ENCODE results near the gene CNTN1. TPM values are rescaled to one million over a fixed set of nuclear protein-coding genes. Genes with fewer than 3 reads are reported as not detected.

The CNTN1 gene
- total RNA-seq, 2 experiments from 2014 or later = not detected

- intact Hi-C loops (cut with DNase I, micrococcal nuclease) = no loop called here
- H3K4me1 ChIP-seq (ENCODE audit: insufficient read depth, low read length) = no peaks in the 10 kb centered on the region
- Mint-ChIP-seq H3K4me3 (no peak overlapping the region), H3K9me3 (no peaks in the 10 kb centered on the region), H3K36me3 (ENCODE audit: low read depth) (no peaks in the 10 kb centered on the region), H3K27ac (no peak overlapping the region), H3K27me3 (no peaks in the 10 kb centered on the region), H3K4me1 (ENCODE audit: low read depth) (no peaks in the 10 kb centered on the region)
- H3K9me3 ChIP-seq (ENCODE audit: control insufficient read depth in 1 of 2, insufficient read depth in 1 of 2, low read length in 2 of 2) = peaks cover 0 to 2% of the 10 kb centered on the region in 2 experiments
- H3K4me3 ChIP-seq (ENCODE audit: low read length) = no peak overlapping the region
- H3K36me3 ChIP-seq (ENCODE audit: insufficient read depth, low read length) = no peaks in the 10 kb centered on the region
- ChIA-PET CTCF (no interaction called here), POLR2A (no interaction called here)
- ATAC-seq (ENCODE audit: poor library complexity) (no peak), DNase-seq (no peak)
- no peak overlapping the region for H3K27ac ChIP-seq (ENCODE audit: low read depth in 1 of 2, low read length in 2 of 2)
- no peaks in the 10 kb centered on the region for H3K27me3 ChIP-seq (ENCODE audit: control insufficient read depth in 1 of 2, insufficient read depth in 2 of 2, low read length in 2 of 2)
- no peak for TF ChIP-seq CTCF (IDR thresholded peaks at IDR 0.05)
These were observed 135.7 kb downstream of the CNTN1 start for GRCh38 chr12:40827683-40828592.

- Histone ChIP-seq H3K27me3 (ENCODE audit: control insufficient read depth in 1 of 2, insufficient read depth in 2 of 2, low read length in 2 of 2) (no peaks in the 10 kb centered on the region), H3K4me3 (ENCODE audit: low read length) (no peak overlapping the region), H3K36me3 (ENCODE audit: insufficient read depth, low read length) (no peaks in the 10 kb centered on the region), H3K27ac (ENCODE audit: low read depth in 1 of 2, low read length in 2 of 2) (no peak overlapping the region), H3K9me3 (ENCODE audit: control insufficient read depth in 1 of 2, insufficient read depth in 1 of 2, low read length in 2 of 2) (peaks cover 0 to 3% of the 10 kb centered on the region in 2 experiments), H3K4me1 (ENCODE audit: insufficient read depth, low read length) (no peaks in the 10 kb centered on the region)
- Mint-ChIP-seq H3K9me3 (no peaks in the 10 kb centered on the region), H3K36me3 (ENCODE audit: low read depth) (no peaks in the 10 kb centered on the region), H3K4me1 (ENCODE audit: low read depth) (no peaks in the 10 kb centered on the region), H3K27ac (no peak overlapping the region), H3K27me3 (no peaks in the 10 kb centered on the region), H3K4me3 (no peak overlapping the region)
- no peak for TF ChIP-seq CTCF (IDR thresholded peaks at IDR 0.05)
- ChIA-PET POLR2A (no interaction called here), CTCF (no interaction called here)
- ATAC-seq (ENCODE audit: poor library complexity) (no peak), DNase-seq (no peak)
- intact Hi-C loops (cut with DNase I, micrococcal nuclease) = no loop called here
These were observed 136.4 kb downstream of the CNTN1 start for GRCh38 chr12:40828593-40828990.

GRCh38 chr12:40829738-40830144 is 137.5 kb downstream of the CNTN1 start:
- POLR2A ChIA-PET = no interaction called here
- no peak for TF ChIP-seq CTCF (IDR thresholded peaks at IDR 0.05)
- no peak overlapping the region for H3K4me3 Mint-ChIP-seq
- H3K27me3 Mint-ChIP-seq = no peaks in the 10 kb centered on the region
- Histone ChIP-seq H3K9me3 (ENCODE audit: control insufficient read depth in 1 of 2, insufficient read depth in 1 of 2, low read length in 2 of 2) (peaks cover 0 to 3% of the 10 kb centered on the region in 2 experiments), H3K4me1 (ENCODE audit: insufficient read depth, low read length) (no peaks in the 10 kb centered on the region), H3K4me3 (ENCODE audit: low read length) (no peak overlapping the region), H3K27me3 (ENCODE audit: control insufficient read depth in 1 of 2, insufficient read depth in 2 of 2, low read length in 2 of 2) (no peaks in the 10 kb centered on the region), H3K27ac (ENCODE audit: low read depth in 1 of 2, low read length in 2 of 2) (no peak overlapping the region), H3K36me3 (ENCODE audit: insufficient read depth, low read length) (no peaks in the 10 kb centered on the region)
- H3K27ac Mint-ChIP-seq = no peak overlapping the region
- H3K9me3 Mint-ChIP-seq = no peaks in the 10 kb centered on the region
- DNase-seq (no peak), ATAC-seq (ENCODE audit: poor library complexity) (no peak)
- intact Hi-C loops (cut with DNase I, micrococcal nuclease) = no loop called here
- no peaks in the 10 kb centered on the region for H3K36me3 Mint-ChIP-seq (ENCODE audit: low read depth)
- CTCF ChIA-PET = no interaction called here
- no peaks in the 10 kb centered on the region for H3K4me1 Mint-ChIP-seq (ENCODE audit: low read depth)
